HG03066 (cell line): ENCODE results near the gene TBX1.
"Not testable (repeated sequence)": the region's sequence is repeated elsewhere in the genome, so short reads cannot be mapped to it uniquely, and the experiment has no call there.

ENCODE experiments used
- ATAC-seq: cut with Tn5 transposase; IDR thresholded peaks from one replicate; pipeline ENCODE4 v1.9.1; 2021; ENCODE audit warnings: low read depth; ENCODE audit not compliant: unreplicated experiment

TBX1 gene

GRCh38 chr22:19779685-19780268 is 19.2 kb downstream of the TBX1 start:
- ATAC-seq: no peak

- ATAC-seq: no peak
These were observed 22.0 kb downstream of the TBX1 start for GRCh38 chr22:19782533-19782932.

GRCh38 chr22:19783586-19784383 is 23.2 kb downstream of the TBX1 start:
- ATAC-seq: no peak

GRCh38 chr22:19784384-19785175 is 24.0 kb downstream of the TBX1 start:
- no peak for ATAC-seq

- no peak for ATAC-seq
These were observed 25.1 kb downstream of the TBX1 start for GRCh38 chr22:19785461-19786263.

- no peak for ATAC-seq
These were observed 25.6 kb downstream of the TBX1 start for GRCh38 chr22:19786264-19786585.

GRCh38 chr22:19786959-19787848 is 26.6 kb downstream of the TBX1 start:
- no peak for ATAC-seq

- no peak for ATAC-seq
These were observed 27.2 kb downstream of the TBX1 start for GRCh38 chr22:19787849-19788141.

GRCh38 chr22:19788661-19789225 is 28.2 kb downstream of the TBX1 start:
- ATAC-seq: no peak

- no peak for ATAC-seq
These were observed 28.8 kb downstream of the TBX1 start for GRCh38 chr22:19789406-19789805.

- no peak for ATAC-seq
These were observed 29.2 kb downstream of the TBX1 start for GRCh38 chr22:19789828-19790227.

- no peak for ATAC-seq
These were observed 30.7 kb downstream of the TBX1 start for GRCh38 chr22:19791243-19791642.

GRCh38 chr22:19791894-19792293 is 31.3 kb downstream of the TBX1 start:
- ATAC-seq: no peak

- not testable (repeated sequence) for ATAC-seq
These were observed 31.9 kb downstream of the TBX1 start for GRCh38 chr22:19792383-19792896.

GRCh38 chr22:19793161-19793560 is 32.6 kb downstream of the TBX1 start:
- ATAC-seq: no peak

- no peak for ATAC-seq
These were observed 33.2 kb downstream of the TBX1 start for GRCh38 chr22:19793661-19794310.

GRCh38 chr22:19795617-19796008 is 35.0 kb downstream of the TBX1 start:
- ATAC-seq: no peak

- no peak for ATAC-seq
These were observed 35.6 kb downstream of the TBX1 start for GRCh38 chr22:19796160-19796559.
